Activated CD8-positive, alpha-beta T cell treated with anti-CD3 and anti-CD28 coated beads for 36 hours (primary cell): ENCODE results near the gene HMSD. TPM values are rescaled to one million over a fixed set of nuclear protein-coding genes. Genes with fewer than 3 reads are reported as not detected.

Source experiments
- ATAC-seq: fragments of 200-7000 bp; cut with Tn5 transposase; one replicate; pipeline ENCODE4 v1.10.0; 2021; ENCODE audit warnings: mild to moderate bottlenecking, moderate library complexity
- CTCF ChIA-PET: fragments of 350-600 bp; sonication (Branson Sonifier 250); formaldehyde crosslinking; loops from one replicate; lab custom pipeline; 2021; ENCODE audit warnings: antibody characterized with exemption; lab: Charles Lee
- POLR2A ChIA-PET: fragments of 350-600 bp; sonication (Branson Sonifier 250); formaldehyde crosslinking; loops from one replicate; lab custom pipeline; 2021; ENCODE audit warnings: antibody characterized with exemption; lab: Charles Lee
- DNase-seq: peaks from one replicate; pipeline ENCODE4 v3.0.0-alpha.2; 2020
- H3K27ac Mint-ChIP-seq: one replicate; pipeline ENCODE4 v1.8.0; 2021; ENCODE audit warnings: mild to moderate bottlenecking, mixed read lengths
- H3K27me3 Mint-ChIP-seq: one replicate; pipeline ENCODE4 v1.8.0; 2021; ENCODE audit warnings: mixed read lengths
- H3K36me3 Mint-ChIP-seq: one replicate; pipeline ENCODE4 v1.8.0; 2021; ENCODE audit warnings: low read depth, mixed read lengths
- H3K4me1 Mint-ChIP-seq: one replicate; pipeline ENCODE4 v1.8.0; 2021; ENCODE audit warnings: low read depth, mixed read lengths
- H3K4me3 Mint-ChIP-seq: one replicate; pipeline ENCODE4 v1.8.0; 2021; ENCODE audit warnings: mild to moderate bottlenecking, moderate library complexity, mixed read lengths
- H3K9me3 Mint-ChIP-seq: one replicate; pipeline ENCODE4 v1.8.0; 2021; ENCODE audit warnings: mixed read lengths
- CTCF ChIP-seq: fragments of 200-600 bp; IDR thresholded peaks from one replicate; pipeline ENCODE4 v1.8.0; 2022; ENCODE audit warnings: antibody characterized with exemption, mild to moderate bottlenecking
- intact Hi-C: fragments of 100-400 bp; cut with micrococcal nuclease; formaldehyde crosslinking; loops from one replicate; pipeline ENCODE4 v1.10.0; 2022
- total RNA-seq, 2 experiments: library from RNA; stranded (reverse); gene quantifications; one replicate each; pipeline ENCODE4 v1.2.3, GENCODE V29; 2021

Gene HMSD
- 1 to 10 TPM; 1.4 to 1.6 TPM for total RNA-seq

GRCh38 chr18:63949068-63949737 is at the start of gene HMSD:
TSS of gene HMSD (plus strand) at chr18:63949301. CDS start at chr18:63953456, 4,155 bp downstream.
- DNase-seq, result peak; percentile 73
- CTCF ChIA-PET, result interaction anchor here (0.6 to 1.7 kb wide), 3 partner anchors 12 to 29 kb away, joined by 3 to 12 read pairs (median 4); no protein-coding TSS in a partner anchor
- Mint-ChIP-seq H3K4me3 (peak within 1 kb of the TSS; percentile 57), H3K9me3 (peaks cover 5% of the 10 kb centered on the region), H3K4me1 (peaks cover 31% of the 10 kb centered on the region), H3K36me3 (peaks cover 1% of the 10 kb centered on the region), H3K27ac (peak within 1 kb of the TSS; percentile 11), H3K27me3 (peaks cover 31% of the 10 kb centered on the region)
- intact Hi-C loops, result loop anchor here (5.0 kb wide), 1 partner anchor 48 kb away; no protein-coding TSS in a partner anchor
- TF ChIP-seq CTCF, result peak; percentile 28
- POLR2A ChIA-PET, result no interaction called here
- peak; percentile 84 for ATAC-seq

- no peak for ATAC-seq
- H3K27ac Mint-ChIP-seq, result no peak overlapping the region
- no peaks in the 10 kb centered on the region for H3K36me3 Mint-ChIP-seq
- no peak for DNase-seq
- H3K9me3 Mint-ChIP-seq, result no peaks in the 10 kb centered on the region
- ChIA-PET POLR2A (no interaction called here), CTCF (interaction anchor here (0.8 kb wide), 1 partner anchor 32 kb away, joined by 3 read pairs; no protein-coding TSS in a partner anchor)
- H3K4me1 Mint-ChIP-seq, result peaks cover 2% of the 10 kb centered on the region
- no peak overlapping the region for H3K4me3 Mint-ChIP-seq
- intact Hi-C loops, result no loop called here
- TF ChIP-seq CTCF, result no peak
- H3K27me3 Mint-ChIP-seq, result peaks cover 11% of the 10 kb centered on the region
Observed at GRCh38 chr18:63903851-63904570, 45.1 kb upstream of the HMSD start.

GRCh38 chr18:63904694-63905093 is 44.4 kb upstream of the HMSD start:
- DNase-seq (no peak), ATAC-seq (no peak)
- TF ChIP-seq CTCF, result no peak
- Mint-ChIP-seq H3K36me3 (no peaks in the 10 kb centered on the region), H3K4me3 (no peak overlapping the region), H3K27me3 (peaks cover 11% of the 10 kb centered on the region), H3K9me3 (no peaks in the 10 kb centered on the region), H3K27ac (no peak overlapping the region), H3K4me1 (peaks cover 2% of the 10 kb centered on the region)
- ChIA-PET CTCF (no interaction called here), POLR2A (no interaction called here)
- intact Hi-C loops, result no loop called here

- ATAC-seq, result no peak
- intact Hi-C loops, result no loop called here
- Mint-ChIP-seq H3K4me1 (peaks cover 2% of the 10 kb centered on the region), H3K27ac (no peak overlapping the region), H3K9me3 (no peaks in the 10 kb centered on the region), H3K4me3 (no peak overlapping the region), H3K27me3 (peaks cover 11% of the 10 kb centered on the region), H3K36me3 (no peaks in the 10 kb centered on the region)
- TF ChIP-seq CTCF, result no peak
- no peak for DNase-seq
- CTCF ChIA-PET, result no interaction called here
- POLR2A ChIA-PET, result no interaction called here
Observed at GRCh38 chr18:63905361-63905760, 43.7 kb upstream of the HMSD start.

- Mint-ChIP-seq H3K9me3 (no peaks in the 10 kb centered on the region), H3K27ac (no peak overlapping the region), H3K27me3 (peaks cover 11% of the 10 kb centered on the region), H3K4me1 (peaks cover 2% of the 10 kb centered on the region), H3K4me3 (no peak overlapping the region), H3K36me3 (no peaks in the 10 kb centered on the region)
- DNase-seq, result no peak
- POLR2A ChIA-PET, result no interaction called here
- ATAC-seq, result no peak
- no peak for TF ChIP-seq CTCF
- CTCF ChIA-PET, result no interaction called here
- intact Hi-C loops, result no loop called here
Observed at GRCh38 chr18:63906056-63906455, 43.0 kb upstream of the HMSD start.
